T-helper 1 cell treated with Interleukin-12 subunit alpha and Interleukin-12 subunit beta and Interleukin-4 antibody, amounts not matched to agents 30 μg/mL and 1 μg/mL, for 36 hours (primary cell): Measurements from ENCODE around the gene ADGRV1.
"Not testable (repeated sequence)": the region's sequence is repeated elsewhere in the genome, so short reads cannot be mapped to it uniquely, and the experiment has no call there.

Experiments used
- H3K27ac Mint-ChIP-seq: one replicate; pipeline ENCODE4 v1.8.0; 2021; ENCODE audit warnings: mild to moderate bottlenecking, mixed read lengths
- H3K27me3 Mint-ChIP-seq: one replicate; pipeline ENCODE4 v1.8.0; 2021; ENCODE audit warnings: low read depth, mixed read lengths
- H3K36me3 Mint-ChIP-seq: one replicate; pipeline ENCODE4 v1.8.0; 2021; ENCODE audit warnings: low read depth, mixed read lengths
- H3K4me1 Mint-ChIP-seq: one replicate; pipeline ENCODE4 v1.8.0; 2021; ENCODE audit warnings: low read depth, mixed read lengths
- H3K4me3 Mint-ChIP-seq: one replicate; pipeline ENCODE4 v1.8.0; 2021; ENCODE audit warnings: mild to moderate bottlenecking, moderate library complexity, mixed read lengths
- H3K9me3 Mint-ChIP-seq: one replicate; pipeline ENCODE4 v1.8.0; 2021; ENCODE audit warnings: mixed read lengths

The ADGRV1 gene

GRCh38 chr5:91032125-91032524, 473.5 kb downstream of the ADGRV1 start:
- Mint-ChIP-seq H3K27ac (no peak overlapping the region), H3K9me3 (no peaks in the 10 kb centered on the region), H3K36me3 (no peaks in the 10 kb centered on the region), H3K27me3 (peaks cover 5% of the 10 kb centered on the region), H3K4me3 (no peak overlapping the region), H3K4me1 (no peaks in the 10 kb centered on the region)

GRCh38 chr5:91033370-91033769, 474.8 kb downstream of the ADGRV1 start:
- Mint-ChIP-seq H3K4me1 (no peaks in the 10 kb centered on the region), H3K9me3 (no peaks in the 10 kb centered on the region), H3K27me3 (peaks cover 2% of the 10 kb centered on the region), H3K36me3 (no peaks in the 10 kb centered on the region), H3K27ac (no peak overlapping the region), H3K4me3 (no peak overlapping the region)

GRCh38 chr5:91038180-91038808, 479.7 kb downstream of the ADGRV1 start:
- Mint-ChIP-seq H3K4me1 (no peaks in the 10 kb centered on the region), H3K27ac (no peak overlapping the region), H3K36me3 (no peaks in the 10 kb centered on the region), H3K4me3 (no peak overlapping the region), H3K27me3 (peaks cover 5% of the 10 kb centered on the region), H3K9me3 (no peaks in the 10 kb centered on the region)

GRCh38 chr5:91041132-91041531, 482.5 kb downstream of the ADGRV1 start:
- H3K9me3 Mint-ChIP-seq: not testable (repeated sequence)

GRCh38 chr5:91042247-91042935, 483.8 kb downstream of the ADGRV1 start:
- H3K27me3 Mint-ChIP-seq: peaks cover 10% of the 10 kb centered on the region
- H3K27ac Mint-ChIP-seq: no peak overlapping the region
- H3K36me3 Mint-ChIP-seq: no peaks in the 10 kb centered on the region
- no peak overlapping the region for H3K4me3 Mint-ChIP-seq
- no peaks in the 10 kb centered on the region for H3K9me3 Mint-ChIP-seq
- H3K4me1 Mint-ChIP-seq: no peaks in the 10 kb centered on the region

More at GRCh38 chr5:91041132-91041531, 482.5 kb downstream of the ADGRV1 start:
- not testable (repeated sequence) for H3K4me1 Mint-ChIP-seq, H3K36me3 Mint-ChIP-seq, H3K4me3 Mint-ChIP-seq, H3K27ac Mint-ChIP-seq
- peaks cover 10% of the 10 kb centered on the region for H3K27me3 Mint-ChIP-seq

- H3K4me1 Mint-ChIP-seq: no peaks in the 10 kb centered on the region
- H3K27ac Mint-ChIP-seq: no peak overlapping the region
- no peaks in the 10 kb centered on the region for H3K9me3 Mint-ChIP-seq
- H3K36me3 Mint-ChIP-seq: no peaks in the 10 kb centered on the region
- H3K4me3 Mint-ChIP-seq: no peak overlapping the region
- H3K27me3 Mint-ChIP-seq: peaks cover 10% of the 10 kb centered on the region
These were observed 484.3 kb downstream of the ADGRV1 start for GRCh38 chr5:91042936-91043255.

- Mint-ChIP-seq H3K9me3 (no peaks in the 10 kb centered on the region), H3K4me1 (no peaks in the 10 kb centered on the region), H3K36me3 (no peaks in the 10 kb centered on the region), H3K27me3 (peaks cover 14% of the 10 kb centered on the region), H3K4me3 (no peak overlapping the region), H3K27ac (no peak overlapping the region)
These were observed 489.5 kb downstream of the ADGRV1 start for GRCh38 chr5:91048073-91048472.

- no peak overlapping the region for H3K4me3 Mint-ChIP-seq
- H3K36me3 Mint-ChIP-seq: no peaks in the 10 kb centered on the region
- H3K4me1 Mint-ChIP-seq: no peaks in the 10 kb centered on the region
- no peak overlapping the region for H3K27ac Mint-ChIP-seq
- H3K27me3 Mint-ChIP-seq: peaks cover 19% of the 10 kb centered on the region
- H3K9me3 Mint-ChIP-seq: no peaks in the 10 kb centered on the region
These were observed 490.5 kb downstream of the ADGRV1 start for GRCh38 chr5:91049112-91049511.

- no peaks in the 10 kb centered on the region for H3K9me3 Mint-ChIP-seq
- H3K27ac Mint-ChIP-seq: no peak overlapping the region
- no peaks in the 10 kb centered on the region for H3K4me1 Mint-ChIP-seq
- H3K36me3 Mint-ChIP-seq: no peaks in the 10 kb centered on the region
- peaks cover 17% of the 10 kb centered on the region for H3K27me3 Mint-ChIP-seq
- no peak overlapping the region for H3K4me3 Mint-ChIP-seq
These were observed 491.2 kb downstream of the ADGRV1 start for GRCh38 chr5:91049800-91050199.

GRCh38 chr5:91052411-91052810, 493.8 kb downstream of the ADGRV1 start:
- H3K36me3 Mint-ChIP-seq, H3K9me3 Mint-ChIP-seq, H3K4me3 Mint-ChIP-seq, H3K27ac Mint-ChIP-seq, H3K4me1 Mint-ChIP-seq: not testable (repeated sequence)
- H3K27me3 Mint-ChIP-seq: peaks cover 26% of the 10 kb centered on the region

- no peaks in the 10 kb centered on the region for H3K4me1 Mint-ChIP-seq
- no peaks in the 10 kb centered on the region for H3K36me3 Mint-ChIP-seq
- H3K27ac Mint-ChIP-seq: no peak overlapping the region
- H3K27me3 Mint-ChIP-seq: peaks cover 30% of the 10 kb centered on the region
- no peak overlapping the region for H3K4me3 Mint-ChIP-seq
- H3K9me3 Mint-ChIP-seq: no peaks in the 10 kb centered on the region
These were observed 494.6 kb downstream of the ADGRV1 start for GRCh38 chr5:91052977-91053740.

- Mint-ChIP-seq H3K27ac (no peak overlapping the region), H3K4me3 (no peak overlapping the region)
These were observed 495.1 kb downstream of the ADGRV1 start for GRCh38 chr5:91053741-91054025.

GRCh38 chr5:91058155-91058554, 499.6 kb downstream of the ADGRV1 start:
- Mint-ChIP-seq H3K4me3 (no peak overlapping the region), H3K4me1 (peaks cover 8% of the 10 kb centered on the region), H3K27me3 (peaks cover 50% of the 10 kb centered on the region), H3K27ac (no peak overlapping the region), H3K36me3 (no peaks in the 10 kb centered on the region), H3K9me3 (no peaks in the 10 kb centered on the region)

More at GRCh38 chr5:91053741-91054025, 495.1 kb downstream of the ADGRV1 start:
- H3K4me1 Mint-ChIP-seq: no peaks in the 10 kb centered on the region
- no peaks in the 10 kb centered on the region for H3K36me3 Mint-ChIP-seq
- H3K9me3 Mint-ChIP-seq: no peaks in the 10 kb centered on the region
- peaks cover 28% of the 10 kb centered on the region for H3K27me3 Mint-ChIP-seq

GRCh38 chr5:91058575-91058974, 500.0 kb downstream of the ADGRV1 start:
- Mint-ChIP-seq H3K27ac (no peak overlapping the region), H3K4me1 (peaks cover 8% of the 10 kb centered on the region)

GRCh38 chr5:91059409-91059808, 500.8 kb downstream of the ADGRV1 start:
- Mint-ChIP-seq H3K27ac (no peak overlapping the region), H3K4me1 (peaks cover 8% of the 10 kb centered on the region), H3K36me3 (no peaks in the 10 kb centered on the region), H3K27me3 (peaks cover 46% of the 10 kb centered on the region), H3K4me3 (no peak overlapping the region), H3K9me3 (no peaks in the 10 kb centered on the region)

More at GRCh38 chr5:91058575-91058974, 500.0 kb downstream of the ADGRV1 start:
- H3K36me3 Mint-ChIP-seq: no peaks in the 10 kb centered on the region
- no peak overlapping the region for H3K4me3 Mint-ChIP-seq
- H3K9me3 Mint-ChIP-seq: no peaks in the 10 kb centered on the region
- H3K27me3 Mint-ChIP-seq: peaks cover 47% of the 10 kb centered on the region
